Tibial nerve (tissue), 4 donors: ENCODE measurements around the gene ACOT13. TPM values are rescaled to one million over a fixed set of nuclear protein-coding genes. Genes with fewer than 3 reads are reported as not detected.
"Not testable (repeated sequence)": the region's sequence is repeated elsewhere in the genome, so short reads cannot be mapped to it uniquely, and the experiment has no call there.

Experiments used
- DNase-seq, 2 donors: peaks; one replicate each; pipeline ENCODE4 v3.0.0-alpha.2; 2019; ENCODE audit warnings: low spot score in 2 of 2
- H3K27ac ChIP-seq, 4 donors: fragments of 200-600 bp; sonication (generic) in 3 of 4; one replicate each; pipeline ENCODE4 v1.5.1; 2017 to 2019; ENCODE audit warnings: mild to moderate bottlenecking in 1 of 4
- H3K27me3 ChIP-seq, 2 donors: fragments of 200-600 bp; sonication (generic) in 1 of 2; one replicate each; pipeline versions ENCODE4 v1.5.1 to v1.6.0; 2017 to 2019
- H3K36me3 ChIP-seq, 3 donors: fragments of 200-600 bp; sonication (generic); one replicate each; pipeline ENCODE4 v1.5.1; 2018 to 2019
- H3K4me1 ChIP-seq, 4 donors: fragments of 200-600 bp; sonication (generic) in 3 of 4; one replicate each; pipeline ENCODE4 v1.5.1; 2017 to 2019
- H3K4me3 ChIP-seq, 4 donors: fragments of 200-600 bp; sonication (generic) in 3 of 4; one replicate each; pipeline ENCODE4 v1.5.1; 2017 to 2019; ENCODE audit warnings: mild to moderate bottlenecking in 1 of 4, moderate library complexity in 1 of 4
- H3K9me3 ChIP-seq, 4 donors: fragments of 200-600 bp; sonication (generic) in 3 of 4; one replicate each; pipeline ENCODE4 v1.5.1; 2017 to 2019
- CTCF ChIP-seq, 5 experiments: fragments of 200-600 bp in 3 of 5; fragments of 450-650 bp in 2 of 5; sonication (generic) in 3 of 5; IDR thresholded peaks; one replicate each; pipeline ENCODE4 v1.5.1; 2016 to 2019; ENCODE audit warnings: antibody characterized with exemption in 5 of 5, mild to moderate bottlenecking in 3 of 5, moderate library complexity in 2 of 5
- EP300 ChIP-seq, 2 donors: sonication (generic); formaldehyde crosslinking; IDR thresholded peaks; one replicate each; pipeline ENCODE4 v1.6.1; 2017; ENCODE audit warnings: antibody characterized with exemption in 2 of 2, mild to moderate bottlenecking in 1 of 2
- POLR2A ChIP-seq, 2 donors: fragments of 450-650 bp; IDR thresholded peaks; one replicate each; pipeline ENCODE4 v1.6.1; 2017; ENCODE audit warnings: antibody characterized with exemption in 2 of 2, mild to moderate bottlenecking in 2 of 2, moderate library complexity in 2 of 2
- WGBS, 2 donors: methylation state at CpG; one replicate each; pipeline ENCODE4 v1.1.5; 2018; 5-methylcytosine and 5-hydroxymethylcytosine counted together
- total RNA-seq, 4 donors: library from RNA; depleted of rRNA; stranded (reverse); fragments of >200 nt; gene quantifications; one replicate each; pipeline ENCODE4 v1.1.0, GENCODE V29; 2016

The ACOT13 gene
- total RNA-seq, 4 donors from 2014 or later = 3.3 to 10.2 (median 7.5) TPM

- no peak overlapping the region for H3K27ac ChIP-seq
- WGBS, 2 donors = 95 to 97% methylated on average over 1 of the region's 1 CpG
- H3K36me3 ChIP-seq = peaks cover 0 to 4% (median 0%) of the 10 kb centered on the region in 3 donors
- no peak for DNase-seq
- peaks cover 0 to 16% (median 0%) of the 10 kb centered on the region in 4 donors for H3K9me3 ChIP-seq
- H3K27me3 ChIP-seq = no peaks in the 10 kb centered on the region
- TF ChIP-seq POLR2A (IDR thresholded peaks at IDR 0.05) (no peak), EP300 (IDR thresholded peaks at IDR 0.05) (no peak), CTCF (IDR thresholded peaks at IDR 0.05) (no peak)
- no peaks in the 10 kb centered on the region for H3K4me1 ChIP-seq
- H3K4me3 ChIP-seq = no peak overlapping the region
These were observed 67.3 kb downstream of the ACOT13 start for GRCh38 chr6:24734166-24734565.

GRCh38 chr6:24734710-24735109 lies 67.8 kb downstream of the ACOT13 start:
- H3K4me3 ChIP-seq = not testable (repeated sequence)
- WGBS, 2 donors = 80 to 91% methylated on average over 4 of the region's 4 CpGs

GRCh38 chr6:24738741-24739140 lies 71.9 kb downstream of the ACOT13 start:
- Histone ChIP-seq H3K4me3 (no peak overlapping the region), H3K27ac (no peak overlapping the region), H3K36me3 (no peaks in the 10 kb centered on the region), H3K9me3 (no peaks in the 10 kb centered on the region), H3K4me1 (no peaks in the 10 kb centered on the region), H3K27me3 (no peaks in the 10 kb centered on the region)
- 73 to 77% methylated on average over 3 of the region's 3 CpGs for WGBS, 2 donors
- no peak for DNase-seq
- TF ChIP-seq CTCF (IDR thresholded peaks at IDR 0.05) (no peak), POLR2A (IDR thresholded peaks at IDR 0.05) (no peak), EP300 (IDR thresholded peaks at IDR 0.05) (no peak)

More at GRCh38 chr6:24734710-24735109, 67.8 kb downstream of the ACOT13 start:
- H3K27me3 ChIP-seq, H3K4me1 ChIP-seq, H3K36me3 ChIP-seq, H3K27ac ChIP-seq, DNase-seq: not testable (repeated sequence)
- peaks cover 0 to 16% (median 0%) of the 10 kb centered on the region in 4 donors for H3K9me3 ChIP-seq

GRCh38 chr6:24740861-24741260 lies 74.0 kb downstream of the ACOT13 start:
- DNase-seq = no peak
- no peaks in the 10 kb centered on the region for H3K4me1 ChIP-seq
- H3K9me3 ChIP-seq = no peaks in the 10 kb centered on the region
- TF ChIP-seq EP300 (IDR thresholded peaks at IDR 0.05) (no peak), CTCF (IDR thresholded peaks at IDR 0.05) (no peak), POLR2A (IDR thresholded peaks at IDR 0.05) (no peak)
- H3K27me3 ChIP-seq = no peaks in the 10 kb centered on the region
- H3K36me3 ChIP-seq = no peaks in the 10 kb centered on the region
- H3K27ac ChIP-seq = no peak overlapping the region
- no peak overlapping the region for H3K4me3 ChIP-seq

GRCh38 chr6:24742216-24742738 lies 75.4 kb downstream of the ACOT13 start:
- WGBS, 2 donors = 61 to 69% methylated on average over 5 of the region's 5 CpGs
- no peaks in the 10 kb centered on the region for H3K4me1 ChIP-seq
- H3K27me3 ChIP-seq = no peaks in the 10 kb centered on the region
- H3K27ac ChIP-seq = peak overlapping the region in 1 of 4 donors; percentile 72
- no peak for DNase-seq
- TF ChIP-seq CTCF (IDR thresholded peaks at IDR 0.05) (no peak), EP300 (IDR thresholded peaks at IDR 0.05) (no peak), POLR2A (IDR thresholded peaks at IDR 0.05) (no peak)
- no peaks in the 10 kb centered on the region for H3K9me3 ChIP-seq
- no peaks in the 10 kb centered on the region for H3K36me3 ChIP-seq
- no peak overlapping the region for H3K4me3 ChIP-seq
